GM19240 (cell line): ENCODE measurements around the gene C1QTNF1.

Experiments
- DNase-seq: peaks from one replicate; pipeline ENCODE4 v3.0.0; 2011; ENCODE audit warnings: low spot score; ENCODE audit not compliant: insufficient read length

Gene C1QTNF1

DNA sequence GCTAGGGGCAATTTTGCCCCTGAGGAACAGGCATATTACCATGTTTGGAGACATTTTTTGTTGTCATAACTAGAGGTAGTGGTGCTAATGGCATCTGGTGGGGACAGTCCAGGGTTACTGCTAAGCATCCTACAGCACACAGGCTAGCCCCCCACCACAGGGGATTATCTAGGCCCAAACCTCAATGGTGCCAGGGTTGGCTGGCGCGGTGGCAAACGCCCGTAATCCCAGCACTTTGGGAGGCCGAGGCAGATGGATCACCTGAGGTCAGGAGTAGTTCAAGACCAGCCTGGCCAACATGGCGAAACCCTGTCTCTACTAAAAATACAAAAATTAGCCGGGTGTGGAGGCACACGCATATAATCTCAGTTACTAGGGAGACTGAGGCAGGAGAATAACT lies 15.2 kb downstream of the C1QTNF1 start:
- no peak for DNase-seq

- DNase-seq = no peak
Measured at GRCh38 chr17:79039886-79040285, 15.9 kb downstream of the C1QTNF1 start.

- no peak for DNase-seq
Measured at GRCh38 chr17:79041041-79041570, 17.1 kb downstream of the C1QTNF1 start.

DNA sequence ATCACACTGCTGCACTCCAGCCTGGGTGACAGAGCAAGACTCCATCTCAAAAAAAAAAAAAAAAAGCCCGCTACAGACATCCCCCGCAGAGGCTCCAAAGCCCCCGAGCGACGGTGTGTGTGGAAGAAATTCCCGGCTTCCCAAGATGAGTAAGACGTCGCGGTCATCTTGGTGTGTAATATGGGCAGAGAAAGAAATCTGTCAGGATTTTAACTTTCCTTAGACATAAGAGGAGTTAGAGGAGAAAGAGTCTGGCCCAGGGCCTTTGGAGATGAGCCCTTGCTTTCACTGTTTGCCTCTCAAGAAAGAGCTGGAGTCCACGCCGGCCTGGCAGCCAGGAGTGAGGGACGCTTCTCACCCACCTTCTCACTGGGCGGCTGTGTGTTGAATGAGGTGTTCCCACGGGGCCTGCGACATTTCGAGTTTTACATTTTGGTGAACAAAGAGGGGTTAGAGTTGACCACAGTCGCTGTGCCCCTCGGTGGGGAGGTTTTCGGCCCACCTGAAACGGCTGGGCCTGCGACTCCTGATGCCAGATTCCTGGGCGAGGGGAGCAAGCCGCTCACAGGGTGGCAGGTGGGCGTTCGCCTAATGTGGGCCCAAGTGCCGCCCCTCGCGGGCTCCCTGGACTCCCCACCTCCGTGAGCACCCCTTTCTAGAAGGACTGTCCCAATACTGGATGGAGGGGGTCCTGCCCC lies 17.9 kb downstream of the C1QTNF1 start:
- DNase-seq = no peak

DNA sequence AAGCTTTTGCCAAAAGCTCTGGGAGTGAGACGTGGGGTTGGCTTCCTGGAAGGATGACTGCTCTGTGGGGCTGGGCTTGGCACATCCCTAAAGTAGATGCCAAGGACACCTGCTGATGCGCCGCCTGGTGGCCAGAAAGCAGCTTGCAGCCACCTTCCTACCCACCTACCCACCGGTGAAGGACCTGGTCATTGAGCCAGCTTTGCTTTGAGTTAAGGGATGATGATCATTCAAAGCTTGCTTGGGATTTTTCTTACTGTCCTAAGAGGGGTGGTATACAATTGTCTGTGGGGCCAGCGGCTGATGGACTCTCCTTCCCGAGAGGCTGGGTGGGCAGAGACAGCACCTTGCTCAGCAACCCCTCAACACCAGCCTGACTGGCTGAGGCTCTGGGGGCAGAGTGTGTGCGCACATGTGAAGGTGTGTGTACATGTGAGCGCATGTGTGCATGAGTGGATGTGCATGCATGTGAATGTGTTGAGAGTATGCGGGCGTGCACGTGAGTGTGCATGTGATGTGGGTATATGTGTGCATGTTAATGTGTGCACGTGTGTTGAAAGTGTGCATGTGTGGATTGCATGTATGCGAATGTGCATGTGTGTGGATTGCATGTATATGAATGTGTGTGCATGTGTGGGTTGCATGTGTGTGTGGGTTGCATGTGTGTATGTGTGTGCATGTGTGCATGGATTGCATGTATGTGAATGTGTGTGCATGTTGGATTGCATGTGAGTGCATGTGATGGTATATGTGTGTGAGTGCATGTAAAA lies 18.6 kb downstream of the C1QTNF1 start:
- peak; percentile 41 for DNase-seq

DNA sequence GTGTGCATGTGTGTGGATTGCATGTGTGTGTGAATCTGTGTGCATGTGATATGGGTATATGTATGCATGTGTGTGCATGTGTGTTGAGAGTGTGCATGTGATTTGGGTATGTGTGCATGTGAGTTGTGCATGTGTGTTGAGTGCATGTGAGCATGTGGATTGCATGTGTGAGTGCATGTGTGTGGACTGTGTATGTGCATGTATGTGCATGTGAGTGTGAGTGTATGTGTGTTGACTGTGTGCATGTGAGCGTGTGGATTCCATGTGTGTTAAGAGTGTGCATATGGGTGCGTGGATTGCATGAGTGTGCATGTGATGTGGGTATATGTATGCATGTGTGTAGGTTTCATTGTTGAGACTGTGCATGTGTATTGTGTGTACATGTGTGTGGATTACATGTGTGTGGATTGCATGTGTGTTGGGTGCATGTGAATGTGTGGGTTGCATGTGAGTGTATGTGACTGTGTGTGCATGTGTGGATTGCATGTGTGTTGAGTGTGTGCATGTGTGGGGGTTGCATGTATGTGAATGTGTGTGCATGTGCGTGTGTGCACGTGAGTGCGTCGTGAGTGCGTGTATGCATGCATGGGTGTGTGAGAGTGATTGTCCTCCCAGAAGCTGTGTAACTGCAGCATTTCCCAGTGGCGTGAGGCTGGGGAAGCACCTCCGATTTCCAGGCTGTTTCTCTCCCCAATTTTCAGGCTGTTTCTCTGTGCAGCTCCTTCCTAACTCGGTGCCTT lies 19.4 kb downstream of the C1QTNF1 start:
- no peak for DNase-seq

DNA sequence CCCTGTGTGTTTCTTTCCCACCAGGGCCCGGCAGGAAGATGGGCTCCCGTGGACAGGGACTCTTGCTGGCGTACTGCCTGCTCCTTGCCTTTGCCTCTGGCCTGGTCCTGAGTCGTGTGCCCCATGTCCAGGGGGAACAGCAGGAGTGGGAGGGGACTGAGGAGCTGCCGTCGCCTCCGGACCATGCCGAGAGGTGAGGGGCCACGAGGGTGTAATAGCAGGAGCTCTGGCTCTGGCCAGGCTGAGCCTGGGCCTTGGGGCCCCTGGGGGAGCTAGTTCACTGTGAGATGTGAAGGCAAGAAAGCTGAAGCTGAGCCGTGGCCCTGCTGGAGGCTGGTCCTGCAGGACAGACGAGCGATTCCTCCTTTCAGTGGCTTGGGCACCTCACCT lies 20.0 kb downstream of the C1QTNF1 start:
- no peak for DNase-seq

- no peak for DNase-seq
Measured at GRCh38 chr17:79044462-79044861, 20.5 kb downstream of the C1QTNF1 start.

DNA sequence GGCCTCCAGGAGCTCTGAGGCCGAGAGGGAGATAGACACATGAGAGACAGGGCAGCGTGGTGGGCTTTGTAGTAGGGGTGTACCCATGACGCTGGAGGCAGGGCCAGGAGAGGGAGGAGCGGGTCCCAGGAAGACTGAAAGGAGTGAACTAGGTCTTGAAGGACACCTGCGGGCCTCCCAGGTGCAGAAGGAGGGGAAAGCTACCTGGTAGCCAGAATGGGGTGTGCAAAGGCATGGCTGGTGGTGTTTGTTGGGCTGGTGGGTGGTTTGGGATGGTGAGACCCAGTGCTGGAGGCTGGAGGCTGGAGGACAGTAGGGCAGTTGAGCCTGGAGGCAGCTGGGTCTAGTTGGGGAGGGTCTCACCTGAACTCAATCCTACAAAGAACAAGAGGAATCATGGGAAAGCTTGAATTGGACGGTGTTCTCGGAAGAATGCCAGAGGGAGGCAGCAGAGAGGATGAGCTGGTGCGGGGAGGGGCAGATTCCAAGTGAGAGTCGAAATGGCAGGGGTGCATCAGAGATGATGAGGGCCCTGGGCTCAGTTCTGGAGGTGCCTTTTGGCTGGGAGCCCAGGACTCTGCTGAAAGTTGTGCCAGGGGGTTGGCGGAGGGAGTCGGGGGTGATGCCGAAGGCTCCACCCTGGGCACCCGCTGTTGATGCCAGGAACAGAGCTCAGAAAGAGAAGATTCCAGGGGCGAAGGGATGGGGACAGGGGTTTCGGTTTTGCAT lies 21.2 kb downstream of the C1QTNF1 start:
- DNase-seq = no peak

DNA sequence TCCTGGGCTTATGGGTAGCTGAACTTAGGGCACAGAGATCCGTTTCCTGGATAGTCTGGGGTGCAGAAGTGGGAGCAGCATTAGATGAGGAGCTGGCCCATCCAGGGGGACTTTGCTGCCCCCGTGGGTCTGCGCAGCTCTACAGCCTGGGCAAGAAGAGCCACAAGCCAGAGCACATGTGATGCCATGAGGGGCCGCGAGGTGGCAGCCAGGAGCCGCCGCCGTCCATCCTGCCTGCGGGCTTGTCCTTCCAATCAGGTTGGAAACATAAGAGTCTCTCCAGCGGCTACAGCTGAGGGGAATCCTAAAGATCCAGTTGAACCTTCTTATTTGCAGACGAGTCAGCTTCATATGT lies 21.9 kb downstream of the C1QTNF1 start:
- peak; percentile 72 for DNase-seq

DNA sequence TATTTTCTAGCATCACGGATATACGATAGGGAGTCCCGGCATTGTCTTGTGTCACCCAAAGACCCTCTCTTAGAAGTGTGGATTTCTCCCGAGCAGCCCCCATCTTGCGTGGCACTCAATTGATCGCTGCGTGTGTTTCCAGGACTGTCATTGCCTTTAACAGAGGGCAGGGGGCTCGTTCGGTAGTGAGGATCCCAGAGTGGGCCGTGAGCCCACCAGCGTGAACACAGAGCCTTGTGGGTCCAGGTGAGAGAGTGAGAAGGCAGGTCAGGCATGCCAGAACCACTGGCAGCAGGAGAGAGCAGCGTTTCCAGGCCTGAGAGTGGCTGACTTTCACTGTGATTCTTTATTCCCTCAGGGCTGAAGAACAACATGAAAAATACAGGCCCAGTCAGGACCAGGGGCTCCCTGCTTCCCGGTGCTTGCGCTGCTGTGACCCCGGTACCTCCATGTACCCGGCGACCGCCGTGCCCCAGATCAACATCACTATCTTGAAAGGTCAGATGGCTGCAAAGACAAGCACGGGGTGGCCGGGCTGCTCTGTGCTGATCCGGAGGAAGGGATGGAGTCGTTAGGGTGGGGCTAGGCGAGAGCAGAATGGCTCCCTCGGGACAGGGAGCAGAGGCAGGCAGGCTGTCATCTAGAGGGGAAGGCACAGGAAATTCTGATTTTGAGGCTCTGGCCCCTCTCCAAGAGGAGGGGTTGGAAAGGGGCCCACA lies 22.4 kb downstream of the C1QTNF1 start:
- DNase-seq = no peak

DNA sequence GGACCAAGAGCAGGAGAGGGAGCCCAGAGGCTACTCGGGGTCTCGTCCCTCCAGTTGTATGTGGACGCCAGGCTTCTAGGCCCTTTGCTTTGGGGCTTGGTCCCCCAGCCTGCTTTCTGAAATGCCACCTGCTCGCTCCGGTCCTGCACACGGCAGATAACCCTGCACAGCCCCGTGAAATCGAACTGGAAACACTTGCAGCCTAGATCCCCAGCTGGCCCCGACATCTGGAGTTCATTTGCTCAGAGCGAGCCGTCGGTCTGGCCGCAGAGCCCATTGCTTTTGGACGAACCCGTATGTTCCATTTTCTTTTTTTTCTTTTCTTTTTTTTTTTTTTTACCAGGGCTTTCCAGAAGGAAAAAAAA lies 22.9 kb downstream of the C1QTNF1 start:
- DNase-seq = no peak

DNA sequence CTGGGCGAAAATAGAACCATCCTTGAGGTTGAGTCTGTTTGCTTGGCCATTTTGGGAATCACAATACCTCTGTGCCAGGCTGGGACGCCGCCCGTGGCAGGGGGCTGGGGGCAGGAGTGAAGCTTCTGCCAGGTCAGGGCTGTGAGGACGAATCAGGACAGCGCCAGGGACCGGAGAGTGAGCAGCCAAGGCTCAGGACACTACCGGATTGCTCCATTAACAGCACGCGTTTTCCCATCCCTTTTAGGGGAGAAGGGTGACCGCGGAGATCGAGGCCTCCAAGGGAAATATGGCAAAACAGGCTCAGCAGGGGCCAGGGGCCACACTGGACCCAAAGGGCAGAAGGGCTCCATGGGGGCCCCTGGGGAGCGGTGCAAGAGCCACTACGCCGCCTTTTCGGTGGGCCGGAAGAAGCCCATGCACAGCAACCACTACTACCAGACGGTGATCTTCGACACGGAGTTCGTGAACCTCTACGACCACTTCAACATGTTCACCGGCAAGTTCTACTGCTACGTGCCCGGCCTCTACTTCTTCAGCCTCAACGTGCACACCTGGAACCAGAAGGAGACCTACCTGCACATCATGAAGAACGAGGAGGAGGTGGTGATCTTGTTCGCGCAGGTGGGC lies 23.4 kb downstream of the C1QTNF1 start:
- no peak for DNase-seq

- DNase-seq = no peak
Measured at GRCh38 chr17:79047923-79048825, 24.2 kb downstream of the C1QTNF1 start.

DNA sequence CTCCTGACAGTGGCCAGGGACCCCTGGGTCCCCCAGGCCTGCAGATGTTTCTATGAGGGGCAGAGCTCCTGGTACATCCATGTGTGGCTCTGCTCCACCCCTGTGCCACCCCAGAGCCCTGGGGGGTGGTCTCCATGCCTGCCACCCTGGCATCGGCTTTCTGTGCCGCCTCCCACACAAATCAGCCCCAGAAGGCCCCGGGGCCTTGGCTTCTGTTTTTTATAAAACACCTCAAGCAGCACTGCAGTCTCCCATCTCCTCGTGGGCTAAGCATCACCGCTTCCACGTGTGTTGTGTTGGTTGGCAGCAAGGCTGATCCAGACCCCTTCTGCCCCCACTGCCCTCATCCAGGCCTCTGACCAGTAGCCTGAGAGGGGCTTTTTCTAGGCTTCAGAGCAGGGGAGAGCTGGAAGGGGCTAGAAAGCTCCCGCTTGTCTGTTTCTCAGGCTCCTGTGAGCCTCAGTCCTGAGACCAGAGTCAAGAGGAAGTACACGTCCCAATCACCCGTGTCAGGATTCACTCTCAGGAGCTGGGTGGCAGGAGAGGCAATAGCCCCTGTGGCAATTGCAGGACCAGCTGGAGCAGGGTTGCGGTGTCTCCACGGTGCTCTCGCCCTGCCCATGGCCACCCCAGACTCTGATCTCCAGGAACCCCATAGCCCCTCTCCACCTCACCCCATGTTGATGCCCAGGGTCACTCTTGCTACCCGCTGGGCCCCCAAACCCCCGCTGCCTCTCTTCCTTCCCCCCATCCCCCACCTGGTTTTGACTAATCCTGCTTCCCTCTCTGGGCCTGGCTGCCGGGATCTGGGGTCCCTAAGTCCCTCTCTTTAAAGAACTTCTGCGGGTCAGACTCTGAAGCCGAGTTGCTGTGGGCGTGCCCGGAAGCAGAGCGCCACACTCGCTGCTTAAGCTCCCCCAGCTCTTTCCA lies 25.1 kb downstream of the C1QTNF1 start:
- DNase-seq = no peak

- DNase-seq = no peak
Measured at GRCh38 chr17:79049821-79050220, 25.9 kb downstream of the C1QTNF1 start.

GRCh38 chr17:79050551-79050950 lies 26.6 kb downstream of the C1QTNF1 start:
- DNase-seq = no peak

DNA sequence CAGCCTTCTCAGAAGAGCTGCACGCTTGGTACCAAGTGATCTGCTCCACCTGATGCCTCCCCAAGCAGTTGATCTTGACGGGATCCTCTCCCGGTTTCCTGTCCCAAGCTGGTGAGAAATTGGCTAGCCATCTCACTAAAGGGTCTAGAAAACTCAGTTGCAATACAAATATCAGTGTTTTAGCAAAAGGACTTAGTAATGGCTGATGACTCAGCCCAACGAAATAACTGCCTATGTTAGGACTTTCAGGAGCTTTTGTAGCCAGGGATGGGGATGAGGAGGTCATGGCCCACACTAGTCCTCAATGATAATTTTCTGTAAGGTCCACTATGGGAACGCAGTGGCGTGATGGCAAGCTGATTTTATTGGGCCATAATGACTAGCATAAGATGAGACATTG lies 27.3 kb downstream of the C1QTNF1 start:
- DNase-seq = no peak
